Mesenteric fat pad (tissue), 1 donor: ENCODE measurements around the gene THAP4. TPM values are rescaled to one million over a fixed set of nuclear protein-coding genes. Genes with fewer than 3 reads are reported as not detected.

ENCODE experiments used
- DNase-seq: peaks from one replicate; pipeline ENCODE4 v3.0.0-alpha.2; 2020; ENCODE audit warnings: low spot score
- total RNA-seq: library from RNA; stranded (reverse); fragmentation: NEBNext Ultra II Directional; extraction: Animal tissue kit (Norgen Biotek cat#: 25700); gene quantifications from one replicate; pipeline ENCODE4 v1.2.1, GENCODE V29; 2021
- donor health status: DM: yes; HTN: yes; CAD: no.

The THAP4 gene
- total RNA-seq, 1 donor from 2014 or later = 48.7 TPM

DNA sequence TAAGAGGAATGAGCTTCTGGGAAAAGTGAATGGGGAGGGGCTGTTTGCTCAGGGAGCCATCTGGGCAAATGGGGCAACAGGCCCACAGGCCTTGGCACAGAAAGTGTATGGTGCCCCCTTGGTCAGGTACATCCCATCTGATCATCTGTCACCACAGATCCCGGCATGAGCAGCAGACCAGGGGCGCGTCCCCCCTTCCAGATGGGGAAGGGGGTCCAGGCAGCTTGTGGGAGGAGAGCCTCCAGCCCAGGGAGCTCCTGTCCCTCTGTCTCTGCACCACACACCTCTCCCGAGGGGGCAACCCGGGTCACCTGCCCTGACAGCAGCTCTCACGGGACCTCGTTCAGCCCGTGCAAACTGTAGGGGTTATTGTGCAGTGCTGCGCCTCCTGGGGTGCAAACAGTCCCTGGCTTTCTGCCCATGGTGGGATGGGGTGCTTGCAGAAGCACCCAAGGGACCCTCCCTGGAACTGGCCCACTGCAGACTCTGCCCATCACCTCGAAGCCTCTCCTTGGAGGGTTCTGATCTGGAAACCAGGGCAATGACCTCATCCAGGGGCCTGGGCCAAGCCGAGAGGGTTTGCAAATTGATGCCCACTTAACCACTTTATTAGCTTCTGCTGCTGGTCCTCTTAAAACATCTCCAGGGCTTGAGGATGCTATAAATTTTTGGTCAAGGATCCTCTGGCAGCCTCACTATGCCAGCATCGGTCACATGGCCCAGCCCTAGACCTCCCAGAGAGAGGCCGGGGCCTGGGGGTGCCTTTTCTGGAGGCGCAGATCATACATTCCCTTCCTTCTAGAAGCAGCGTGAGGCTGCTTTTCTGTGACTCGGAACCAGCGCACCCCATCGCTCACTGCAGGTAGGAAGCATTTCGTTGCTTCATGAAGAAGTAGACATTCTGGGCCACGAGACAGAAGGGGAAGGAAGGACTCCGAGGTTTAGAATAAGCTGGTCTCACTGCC is 86.1 kb downstream of the THAP4 start:
- DNase-seq = no peak

DNA sequence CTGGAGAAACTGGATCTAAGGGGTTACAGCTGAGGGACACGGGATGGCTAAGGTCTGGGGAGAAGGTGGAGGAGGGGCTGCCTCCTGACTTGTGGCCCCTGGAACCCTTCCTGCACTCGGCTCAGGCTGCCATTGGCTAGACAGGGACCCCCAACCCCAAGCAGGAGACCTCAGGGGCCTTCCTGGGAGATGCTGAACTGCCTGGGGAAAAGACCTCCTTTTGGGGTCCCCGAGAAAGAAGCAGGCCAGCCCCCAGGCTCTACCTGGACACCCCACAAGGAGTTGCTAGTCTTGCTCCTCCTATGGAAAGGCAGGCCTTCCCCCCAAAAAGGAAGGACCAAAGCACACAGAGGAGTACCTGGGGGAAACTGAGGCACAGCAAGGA is 88.5 kb downstream of the THAP4 start:
- DNase-seq = no peak

DNA sequence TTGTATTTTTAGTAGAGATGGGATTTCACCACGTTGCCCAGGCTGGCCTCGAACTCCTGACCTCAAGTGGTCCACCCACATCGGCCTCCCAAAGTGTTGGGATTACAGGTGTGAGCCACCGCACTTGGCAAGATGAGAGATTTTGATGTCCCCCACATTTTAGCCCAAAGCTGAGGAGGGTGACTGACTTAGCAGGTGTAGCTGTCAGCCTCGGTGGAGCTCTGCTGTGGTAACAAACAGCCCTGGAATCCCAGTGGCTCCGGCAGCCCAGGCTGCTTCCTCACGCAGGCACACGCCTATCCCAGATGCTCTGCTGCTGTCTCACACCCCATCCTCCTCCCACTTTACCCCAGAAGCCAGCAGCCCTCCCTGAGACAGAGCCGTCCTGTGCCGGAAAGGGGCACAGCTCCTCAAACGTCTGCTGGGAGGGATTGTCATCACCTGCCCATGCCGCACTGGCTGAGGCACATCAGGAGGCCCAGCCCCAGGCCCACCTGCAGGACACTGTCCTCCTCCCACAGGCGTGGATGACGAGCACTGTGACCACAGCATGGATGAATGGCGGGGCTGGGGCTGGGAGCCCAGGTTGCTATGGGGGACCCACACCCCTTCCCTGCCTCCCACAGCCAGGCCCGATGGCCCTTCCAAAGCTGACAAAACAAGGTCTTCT is 89.0 kb downstream of the THAP4 start:
- DNase-seq = no peak

- no peak for DNase-seq
Observed at GRCh38 chr2:241546771-241547498, 90.0 kb downstream of the THAP4 start.

DNA sequence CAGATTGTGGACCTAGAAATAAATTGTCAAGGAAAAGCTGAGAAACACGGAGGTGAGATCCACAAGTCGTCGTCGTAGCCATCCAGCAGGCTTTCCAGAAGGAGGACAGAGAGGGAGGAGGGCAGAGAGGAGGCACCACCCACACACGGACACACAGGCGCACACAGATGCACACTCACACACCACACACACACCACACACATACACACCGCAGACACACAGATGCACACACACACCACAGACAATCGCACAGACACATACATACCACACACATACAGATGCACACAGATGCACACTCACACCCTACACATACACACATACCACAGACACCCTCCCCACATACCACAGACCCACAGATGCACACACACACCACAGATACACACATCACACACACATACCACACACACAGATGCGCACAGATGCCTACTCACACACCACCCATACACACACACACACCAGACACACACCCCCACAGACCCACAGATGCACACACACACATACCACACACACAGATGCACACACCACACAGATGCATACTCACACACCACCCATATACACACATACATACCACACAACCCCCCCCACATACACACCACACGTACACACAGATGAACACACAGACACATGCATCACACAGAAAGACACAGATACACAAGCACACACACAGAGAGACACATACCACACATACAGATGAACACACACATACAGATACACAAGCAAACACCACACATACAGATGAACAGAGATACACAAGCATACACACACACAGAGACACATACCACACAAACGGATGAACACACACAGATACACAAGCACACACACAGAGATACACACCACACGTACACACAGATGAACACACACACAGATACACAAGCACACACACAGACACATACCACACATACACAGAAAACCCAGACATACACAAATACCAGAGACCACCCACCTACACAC is 91.2 kb downstream of the THAP4 start:
- no peak for DNase-seq

GRCh38 chr2:241545106-241545505 is 91.9 kb downstream of the THAP4 start:
- no peak for DNase-seq

GRCh38 chr2:241542278-241542605 is 94.7 kb downstream of the THAP4 start:
- DNase-seq = no peak

DNA sequence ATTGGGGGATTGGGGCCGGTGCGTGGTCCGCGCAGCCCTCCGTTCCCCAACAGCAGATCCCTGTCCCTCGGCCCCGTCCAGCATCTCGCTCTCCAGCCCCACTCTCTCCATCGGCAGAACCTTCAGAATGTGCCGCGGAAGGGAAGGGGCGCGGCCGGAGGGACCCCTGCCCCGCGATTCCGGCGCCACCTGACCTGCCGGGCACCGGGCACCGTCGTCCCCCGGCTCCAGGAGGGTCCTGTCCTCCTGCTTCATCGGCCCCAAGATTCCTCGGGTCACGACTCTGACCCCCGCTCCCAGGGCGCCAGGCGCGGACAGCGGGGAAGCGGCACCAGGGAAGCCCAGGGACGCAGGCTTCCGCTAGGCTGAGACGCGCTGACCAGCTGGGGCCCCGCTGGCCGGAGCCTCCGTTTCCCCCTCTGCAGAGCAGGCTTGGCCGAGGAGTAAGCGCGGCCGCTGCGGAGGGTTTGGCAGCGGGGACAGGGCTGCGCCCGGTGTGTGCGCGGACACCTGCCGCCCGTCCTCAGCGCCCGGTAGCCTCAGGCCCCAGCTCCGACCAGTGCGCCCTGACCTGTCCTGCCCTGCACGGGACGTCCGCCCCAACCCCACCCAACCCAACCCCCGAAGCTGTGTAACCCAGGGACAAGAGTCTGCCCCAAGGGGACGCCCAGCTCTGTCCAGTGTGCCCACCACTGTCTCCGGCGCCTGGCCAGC is 95.2 kb downstream of the THAP4 start:
- DNase-seq = no peak

- DNase-seq = no peak
Observed at GRCh38 chr2:241540771-241541561, 96.0 kb downstream of the THAP4 start.

DNA sequence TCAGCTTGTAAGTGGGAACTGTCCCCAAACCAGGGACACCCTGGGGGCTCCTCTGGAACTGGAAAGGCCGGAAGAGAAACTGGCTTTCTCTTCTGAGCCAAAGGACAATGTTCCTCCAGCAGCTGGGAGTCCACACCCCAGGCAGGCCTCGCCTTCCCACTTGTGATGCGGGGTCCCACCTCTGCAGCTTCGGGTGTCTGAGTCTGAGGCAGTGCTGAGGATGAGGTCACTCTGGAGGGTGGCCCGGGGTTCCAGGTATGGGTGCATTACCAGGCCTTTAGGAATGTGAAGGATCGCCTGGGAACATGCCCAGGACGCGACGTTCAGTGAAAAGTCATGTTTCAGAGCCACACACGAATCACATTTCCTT is 96.6 kb downstream of the THAP4 start:
- no peak for DNase-seq

DNA sequence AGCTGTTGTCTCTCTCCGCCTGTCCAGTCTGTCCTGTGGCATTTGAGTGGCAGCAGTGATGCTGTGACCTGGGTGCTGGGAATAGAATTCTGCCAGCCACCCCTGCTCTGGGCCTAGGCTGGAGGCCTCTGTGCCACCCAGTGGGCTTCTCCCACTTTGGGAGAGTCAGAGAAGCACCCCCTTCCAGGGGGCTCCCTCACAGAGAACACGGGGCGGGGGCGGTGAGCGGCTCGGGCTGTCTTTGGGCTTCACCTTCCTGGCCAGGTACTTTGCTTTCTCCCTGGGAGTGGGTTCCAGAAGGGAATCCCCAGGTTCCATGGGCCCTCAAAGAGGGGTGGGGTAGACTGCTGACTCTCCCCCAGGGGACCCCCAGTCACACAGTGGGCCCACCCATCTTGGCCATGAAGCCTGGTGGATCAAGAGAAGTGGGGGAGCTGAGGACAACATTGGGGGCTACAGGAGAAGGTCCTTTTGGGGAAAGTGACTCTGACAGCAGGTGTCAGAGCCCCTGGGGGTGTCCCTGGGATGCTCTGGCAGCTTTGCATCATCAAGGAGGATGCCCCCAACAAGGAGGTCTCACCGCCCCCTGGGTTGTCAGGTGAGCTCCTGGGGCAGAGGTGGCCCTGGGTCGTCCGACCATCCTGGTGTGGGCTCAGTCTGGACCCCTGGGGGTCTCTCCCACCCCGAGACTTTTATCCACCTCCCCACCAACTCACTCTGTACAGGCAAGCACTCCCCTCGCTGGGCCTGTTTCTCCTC is 97.2 kb downstream of the THAP4 start:
- DNase-seq = no peak

DNA sequence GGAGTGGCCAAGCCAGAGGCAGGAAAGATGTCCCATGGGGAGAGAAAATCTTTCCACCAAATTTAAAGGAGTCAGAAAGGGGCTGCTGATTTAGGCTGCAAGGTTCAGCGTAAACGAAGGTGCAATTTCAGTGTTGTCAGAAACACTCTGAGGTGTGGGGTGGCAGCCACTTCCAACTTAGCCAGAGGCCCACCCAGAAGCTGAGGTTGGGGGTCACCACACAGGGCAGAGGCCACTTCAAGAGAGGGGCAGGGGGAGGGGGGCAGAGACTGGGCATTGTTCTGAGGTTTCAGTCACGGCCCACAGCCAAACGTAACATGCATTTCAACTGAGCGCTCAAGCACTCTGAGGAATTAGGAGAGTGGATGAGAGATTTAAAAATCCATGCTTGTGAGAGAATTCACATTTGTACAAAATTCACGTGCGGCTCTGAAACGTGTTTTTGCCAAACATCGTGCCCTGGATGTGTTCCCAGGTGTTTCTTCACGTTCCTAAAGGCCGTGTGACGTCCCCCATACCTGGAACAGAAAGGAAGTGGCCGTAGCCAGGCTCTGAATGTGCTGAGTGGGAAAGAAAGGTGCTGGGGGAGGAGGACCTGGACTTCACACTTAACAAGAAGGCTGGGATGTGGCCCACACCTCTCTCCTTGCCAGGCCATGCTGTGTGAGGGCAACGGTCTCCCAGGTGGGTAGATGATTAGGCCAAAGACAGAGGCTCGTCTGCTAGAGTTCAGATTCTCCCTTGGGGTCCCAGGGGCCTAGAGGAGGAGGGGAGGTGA is 97.9 kb downstream of the THAP4 start:
- no peak for DNase-seq

DNA sequence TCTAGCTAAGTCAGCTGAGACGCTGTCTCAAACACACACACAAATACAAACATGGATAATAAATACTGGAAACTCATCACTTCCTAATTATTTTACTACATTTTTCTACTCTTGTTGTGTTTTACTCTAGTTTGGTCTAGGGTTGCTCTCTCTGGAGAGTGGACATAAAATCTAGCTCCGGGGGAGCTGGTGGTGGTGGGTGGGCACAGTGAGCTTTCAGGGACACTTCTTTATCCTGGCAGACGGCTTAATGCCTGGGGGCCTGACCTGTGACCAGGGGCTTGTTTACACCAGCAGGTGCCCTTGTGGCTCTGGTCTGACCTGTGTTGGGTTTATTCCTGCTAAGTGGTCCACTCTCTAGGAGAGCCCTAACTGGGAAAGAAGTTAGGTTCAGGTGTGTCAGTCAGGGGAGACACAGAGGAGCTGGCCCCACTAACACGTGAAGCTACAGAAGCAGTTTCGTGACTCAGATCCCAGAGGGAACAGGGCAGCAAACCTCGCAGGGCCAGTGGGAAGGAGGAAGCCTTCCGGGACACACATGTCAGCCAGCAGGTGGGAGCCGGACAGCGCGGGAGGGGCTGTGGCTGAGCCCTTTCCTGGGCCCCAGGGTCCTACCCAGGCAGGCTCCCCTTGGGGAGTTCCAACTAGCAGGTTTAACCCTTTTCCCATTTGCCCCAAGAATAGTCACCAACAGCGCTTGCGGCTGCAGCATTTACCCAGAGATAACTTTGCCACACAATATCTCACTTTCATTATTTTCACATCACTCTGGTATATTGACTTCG is 100.9 kb downstream of the THAP4 start:
- no peak for DNase-seq

GRCh38 chr2:241534701-241535375 is 102.1 kb downstream of the THAP4 start:
- no peak for DNase-seq
